Hippocampal formation (tissue), 2 donors: ENCODE data around the gene SLC35F3.
A peak's percentile ranks its signal among the peaks of the same experiment; 100 is the strongest.

ENCODE experiments used
- DNase-seq, 2 donors: peaks; one replicate each; lab custom pipeline; 2025; lab: John Stamatoyannopoulos, UW

The SLC35F3 gene

DNA sequence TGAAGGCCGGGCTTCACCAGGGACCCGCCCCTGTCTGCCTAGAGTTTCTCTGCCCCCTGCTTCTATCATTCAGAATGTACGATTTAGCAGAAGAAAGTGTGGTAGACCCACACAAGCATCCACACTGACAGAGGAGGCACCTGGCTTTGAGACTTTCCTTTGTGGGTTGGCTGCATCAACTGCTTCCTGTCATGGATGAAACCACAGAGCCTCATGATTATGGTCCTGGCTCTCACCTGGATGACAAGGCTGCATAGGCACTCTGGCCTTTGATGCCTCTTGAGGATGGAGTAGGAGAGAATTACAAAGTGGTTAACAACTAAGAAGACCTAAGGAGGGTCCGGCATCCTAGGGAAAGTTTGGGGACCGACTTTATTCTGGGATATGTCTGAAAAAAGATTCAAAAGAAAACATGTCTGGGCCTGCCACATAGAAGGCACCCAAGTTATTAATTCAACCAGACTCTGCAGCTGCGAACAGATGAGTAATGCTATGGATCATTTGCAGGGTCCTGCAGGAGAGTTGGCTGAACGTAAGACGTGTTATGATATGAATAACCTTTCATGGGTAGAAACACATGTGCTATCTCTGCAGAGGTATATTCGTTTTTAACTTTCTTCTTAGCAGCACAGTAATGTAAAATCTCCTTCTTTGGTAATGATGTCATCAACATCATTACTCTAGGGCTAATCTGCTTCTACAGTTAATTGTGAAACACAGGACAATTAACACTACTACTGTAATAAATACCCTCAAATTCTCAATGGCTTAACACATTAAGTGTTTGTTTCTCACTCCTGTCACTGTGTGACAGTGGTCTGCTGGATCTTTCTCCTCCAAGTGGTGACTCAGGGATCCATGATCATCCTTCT lies 136.2 kb downstream of the SLC35F3 start:
- no peak for DNase-seq

DNA sequence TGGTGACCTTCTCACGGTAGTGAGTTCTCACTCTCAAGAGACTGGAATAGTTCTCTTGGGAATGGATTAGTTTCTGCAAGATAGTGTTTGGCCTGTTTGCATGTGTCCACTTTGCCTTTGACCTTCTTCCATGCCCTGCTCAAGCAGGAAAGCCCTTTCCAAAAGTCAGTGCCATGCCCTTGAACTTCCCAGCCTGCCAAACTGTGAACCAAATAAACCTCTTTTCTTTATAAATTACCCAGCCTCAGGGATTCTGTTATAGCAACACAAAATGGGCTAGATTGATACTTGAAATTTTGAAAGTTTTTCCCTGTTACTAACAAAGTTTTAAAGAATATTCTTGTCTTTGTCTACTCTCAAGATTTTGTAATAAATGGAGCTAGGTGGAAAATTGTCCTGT lies 139.6 kb downstream of the SLC35F3 start:
- DNase-seq = no peak

DNA sequence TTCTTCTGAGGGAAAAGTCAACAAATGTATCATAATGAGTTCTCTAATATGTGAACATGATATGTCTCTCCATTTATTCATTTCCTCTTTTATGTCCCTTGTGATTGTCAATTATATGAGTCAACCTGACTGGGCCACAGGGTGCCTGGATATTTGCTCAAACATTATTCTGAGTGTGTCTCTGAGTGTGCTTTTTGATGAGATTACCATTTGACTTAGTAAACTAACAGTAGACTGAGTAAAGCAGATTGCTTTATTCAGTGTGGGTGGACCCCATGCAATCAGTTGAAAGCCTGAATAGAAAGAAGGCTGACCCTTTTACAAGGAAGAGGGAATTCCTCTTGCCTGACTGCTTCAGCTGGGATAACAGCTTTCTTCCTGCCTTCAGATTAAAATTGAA lies 142.6 kb downstream of the SLC35F3 start:
- DNase-seq = no peak

DNA sequence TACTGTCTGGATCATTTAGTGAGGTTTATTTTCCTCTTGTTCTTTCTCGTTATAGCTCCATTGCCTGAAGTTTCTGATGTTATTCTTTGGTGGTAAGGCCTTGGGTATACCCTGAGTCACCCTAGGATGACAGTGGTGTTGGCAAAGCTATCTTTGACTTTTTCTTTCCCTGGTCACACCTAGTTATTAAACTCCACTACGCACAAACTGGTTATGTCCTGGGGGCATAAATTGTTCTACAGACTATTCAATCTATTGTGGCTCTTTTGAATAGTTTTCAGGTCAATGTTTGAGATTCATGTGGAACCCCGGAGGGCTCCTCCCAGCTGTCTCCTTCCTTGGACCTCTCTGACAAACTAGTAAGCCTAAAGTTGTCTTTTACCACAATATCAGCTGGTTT lies 157.7 kb downstream of the SLC35F3 start:
- no peak for DNase-seq

DNA sequence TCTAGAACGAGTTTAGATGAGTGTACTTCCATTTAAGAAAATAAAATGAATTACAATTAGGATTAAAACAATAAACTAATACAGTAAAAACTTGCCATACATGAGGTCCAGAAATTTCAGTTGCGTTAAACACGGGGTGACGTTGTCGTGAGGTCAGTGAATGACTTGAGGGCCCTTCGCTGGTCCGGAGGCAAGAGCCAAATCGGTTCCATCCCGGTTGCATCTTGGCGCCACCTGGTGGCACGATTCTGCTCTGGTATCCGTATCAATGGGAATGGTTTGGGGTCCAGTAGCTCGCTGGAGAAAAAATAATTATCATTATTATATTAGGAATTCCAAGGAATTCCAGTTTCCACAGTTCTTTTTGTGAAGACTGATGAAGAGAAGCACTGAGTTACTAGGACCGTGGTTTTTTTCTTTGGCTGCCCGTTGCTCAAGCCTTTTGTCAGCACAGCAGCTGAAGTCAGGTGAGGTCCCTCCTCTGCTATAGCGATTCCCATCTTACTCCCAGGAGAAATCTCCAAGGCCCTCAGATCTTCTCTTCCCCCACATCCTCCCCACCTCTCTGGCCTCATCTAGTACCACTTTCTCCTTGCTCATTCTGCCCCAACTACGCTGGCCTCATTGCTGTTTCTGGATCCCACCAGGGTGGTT lies 161.4 kb downstream of the SLC35F3 start:
- peak in 1 of 2 donors; percentile 58 for DNase-seq

DNA sequence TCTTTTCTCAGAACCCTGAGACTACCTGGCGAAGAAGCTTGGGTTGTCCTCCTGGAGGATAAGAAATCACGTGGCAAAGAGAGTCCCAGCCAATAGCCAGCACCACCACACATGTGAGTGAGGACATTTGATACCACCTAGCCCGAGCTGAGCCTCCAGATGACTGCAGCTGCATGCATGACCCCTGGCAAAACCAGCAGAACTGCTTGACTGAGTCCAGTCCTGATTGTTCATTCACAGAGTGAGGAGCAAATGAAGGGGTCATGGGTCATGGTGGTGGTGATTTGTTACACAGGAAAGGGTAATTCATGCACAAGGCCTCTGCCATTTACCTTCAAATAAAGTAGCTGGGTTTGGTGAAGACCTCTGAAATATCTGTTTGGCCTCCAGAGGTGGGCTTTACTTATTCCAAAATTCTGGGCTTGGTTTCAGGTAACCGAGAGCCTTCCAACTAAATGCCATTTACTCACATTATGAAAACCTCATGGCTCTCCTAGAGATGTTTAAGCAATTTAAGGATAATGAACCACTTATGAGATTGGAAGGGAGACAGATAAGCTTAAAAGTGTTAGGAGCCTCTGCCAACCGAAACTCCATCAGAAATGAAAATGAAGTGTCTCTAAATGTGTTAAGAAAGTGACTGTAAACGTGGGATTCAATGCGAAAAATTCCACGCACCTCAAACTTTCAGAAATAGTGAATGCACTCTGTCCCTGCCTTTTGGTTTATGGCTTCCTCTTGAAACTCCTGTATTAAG lies 163.3 kb downstream of the SLC35F3 start:
- no peak for DNase-seq

DNA sequence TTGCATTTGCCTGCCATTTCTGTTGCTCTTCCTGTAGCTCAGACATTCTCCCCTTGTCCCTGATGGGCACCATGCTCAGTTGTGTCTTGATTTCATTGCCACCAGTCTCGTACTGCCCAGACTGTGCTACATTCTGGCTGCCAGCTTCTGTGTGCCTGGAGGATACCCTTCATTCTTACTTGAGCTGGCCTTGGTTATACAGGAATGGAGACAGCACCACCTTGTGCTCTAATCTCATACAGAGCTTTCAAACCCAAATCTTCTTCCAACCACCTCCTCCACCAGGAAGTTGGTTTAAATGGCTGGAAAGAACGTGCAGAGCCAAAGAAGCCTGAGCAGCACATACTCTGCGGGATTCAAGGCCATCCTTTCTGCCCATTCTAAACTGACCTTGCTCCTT lies 165.3 kb downstream of the SLC35F3 start:
- DNase-seq = peak in 1 of 2 donors; percentile 5

DNA sequence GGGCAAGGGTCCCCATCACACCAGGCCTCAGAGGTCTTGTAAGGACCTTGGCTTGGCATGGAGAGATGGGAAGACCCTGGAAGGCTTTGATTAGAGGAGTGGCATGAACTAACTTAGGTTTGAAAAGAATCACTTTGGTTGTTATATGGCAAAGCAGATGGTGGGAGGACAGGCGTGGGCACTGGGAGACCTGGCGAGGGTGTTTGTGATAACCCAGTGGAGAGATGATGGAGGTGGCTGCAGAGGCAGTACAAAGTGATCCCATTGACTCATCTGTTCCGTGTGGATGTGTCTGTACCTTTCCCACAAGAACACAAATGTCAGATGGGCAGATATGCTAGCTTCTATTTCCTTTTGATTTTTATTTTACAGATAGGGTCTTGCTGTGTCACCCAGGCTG lies 168.3 kb downstream of the SLC35F3 start:
- DNase-seq = no peak

DNA sequence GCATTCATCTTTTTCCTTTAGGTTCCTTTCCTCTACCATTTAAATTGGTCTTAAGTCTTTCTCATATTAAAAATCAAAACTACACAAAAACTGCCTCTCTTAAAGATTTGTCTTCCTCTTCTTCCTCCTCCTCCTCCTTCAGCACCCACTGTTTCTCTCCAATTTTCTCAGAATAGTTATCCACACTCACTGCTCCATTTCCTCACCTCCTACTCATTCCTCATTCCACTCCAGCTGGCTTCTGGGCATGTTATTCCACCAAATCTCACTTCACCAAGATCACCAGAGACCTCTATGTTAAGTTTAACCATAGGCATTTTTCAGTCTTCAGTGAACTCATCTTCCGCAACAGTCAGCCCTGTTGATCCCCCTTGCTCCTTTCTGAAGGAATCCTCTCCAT lies 173.7 kb downstream of the SLC35F3 start:
- no peak for DNase-seq

DNA sequence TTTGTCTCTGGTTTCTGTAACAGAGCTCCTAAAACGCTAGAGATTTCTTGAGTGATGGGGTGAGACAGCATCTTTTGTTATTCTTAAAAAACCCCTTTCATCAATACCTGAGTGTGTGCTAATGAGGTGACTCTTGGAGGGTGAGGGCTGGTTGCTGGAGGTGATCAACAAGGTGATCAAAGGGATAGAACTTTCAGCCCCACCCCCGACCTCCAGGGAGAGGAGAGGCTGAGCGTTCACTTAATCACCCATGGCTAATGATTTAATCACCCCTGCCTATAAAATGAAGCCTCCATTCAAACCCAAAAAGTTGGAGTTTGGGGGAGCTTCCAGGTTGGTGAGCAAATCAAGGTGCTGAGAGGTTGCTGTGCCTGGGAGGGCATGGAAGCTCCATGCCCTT lies 175.4 kb downstream of the SLC35F3 start:
- no peak for DNase-seq

DNA sequence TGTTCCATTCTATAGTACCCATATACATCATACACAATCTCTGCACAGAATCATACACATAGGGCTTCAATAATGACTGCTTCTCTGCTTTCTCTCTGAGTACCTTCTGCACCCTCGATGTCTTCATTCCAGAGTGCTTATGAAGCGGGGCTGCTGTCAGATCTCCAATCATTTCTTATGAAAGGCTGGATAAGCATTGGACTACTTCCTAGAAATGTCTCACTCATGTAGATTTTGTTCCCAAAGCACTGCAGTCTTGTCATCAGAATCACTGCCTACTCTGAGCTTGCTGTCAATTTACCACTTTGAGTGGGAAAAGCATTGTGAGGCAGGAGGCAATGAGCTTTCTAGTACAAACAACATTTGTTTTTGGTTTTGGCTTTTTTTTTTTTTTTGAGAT lies 179.0 kb downstream of the SLC35F3 start:
- DNase-seq = peak in 1 of 2 donors; percentile 33

DNA sequence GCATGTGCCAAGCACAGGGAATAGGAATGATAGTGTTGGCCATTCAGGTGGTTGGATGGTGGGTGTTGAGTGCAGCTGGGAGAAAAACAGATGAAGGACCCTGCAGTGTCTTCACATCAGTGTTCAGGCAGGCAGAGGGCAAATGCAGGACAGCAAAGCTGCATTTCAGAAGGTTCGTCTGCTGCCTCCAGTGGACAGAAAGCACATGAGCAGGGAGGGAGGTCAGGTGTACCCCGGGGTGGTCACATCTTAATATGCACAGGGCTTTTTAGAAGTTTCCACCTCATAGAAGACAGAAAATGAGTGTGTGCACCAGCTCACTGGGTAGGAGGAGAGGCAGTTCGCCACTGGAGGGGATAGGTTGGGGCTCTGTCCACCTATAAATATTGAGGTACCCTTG lies 184.9 kb downstream of the SLC35F3 start:
- DNase-seq = no peak

DNA sequence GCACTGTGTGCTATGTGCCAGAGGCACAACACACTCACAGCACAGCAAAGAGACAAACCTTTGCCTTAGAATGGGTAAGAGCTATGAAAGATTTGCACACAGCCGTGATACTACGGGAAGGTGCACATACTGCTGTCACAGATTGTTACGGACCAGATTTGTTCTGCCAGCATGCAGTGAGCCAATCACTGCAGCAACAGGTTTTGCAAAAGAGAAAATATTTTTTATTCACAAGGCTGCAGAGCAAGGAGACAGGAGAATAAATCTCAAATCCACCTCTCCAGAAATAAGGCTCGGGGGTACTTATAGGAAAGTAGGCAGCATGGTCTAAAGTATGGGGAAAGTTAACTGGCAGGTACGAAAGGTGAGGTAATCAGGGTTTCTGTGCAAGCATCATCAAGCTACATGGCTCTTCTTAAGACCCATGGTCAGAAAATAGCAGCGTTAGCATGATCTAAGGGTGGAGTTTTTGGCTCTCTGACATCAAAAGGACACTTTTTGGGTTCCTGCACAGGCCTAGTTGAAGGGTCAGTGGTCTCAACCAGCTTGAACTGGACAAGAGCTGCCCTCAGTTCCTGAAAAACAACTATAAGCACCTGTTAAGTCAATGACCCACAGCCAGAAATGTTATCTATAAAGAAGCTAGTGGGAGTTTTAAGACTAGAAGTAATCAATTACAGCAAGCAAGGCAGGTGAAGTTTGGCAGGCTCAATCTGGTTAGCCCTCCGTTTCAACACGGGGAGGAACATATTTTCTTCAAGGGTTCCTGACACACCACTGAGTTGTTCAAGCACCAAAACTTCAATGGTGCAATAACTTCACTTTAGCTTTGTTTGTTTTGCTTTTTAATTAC lies 186.0 kb downstream of the SLC35F3 start:
- DNase-seq = no peak

DNA sequence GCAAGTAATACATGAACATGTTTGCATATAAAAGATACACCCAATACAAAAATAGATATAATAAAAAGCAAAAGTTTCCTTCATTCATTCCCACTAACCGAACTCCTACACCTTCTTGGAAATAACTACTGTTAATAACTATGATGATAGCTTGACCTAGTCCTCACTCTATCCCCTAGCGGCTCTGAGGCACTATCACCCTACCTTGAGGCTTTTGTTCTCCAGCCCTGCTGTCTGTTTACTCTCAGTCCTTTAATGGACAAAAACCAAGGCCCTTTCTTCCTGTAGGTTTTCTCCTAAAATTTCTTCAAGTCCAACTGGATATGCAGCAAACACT lies 186.6 kb downstream of the SLC35F3 start:
- no peak for DNase-seq

DNA sequence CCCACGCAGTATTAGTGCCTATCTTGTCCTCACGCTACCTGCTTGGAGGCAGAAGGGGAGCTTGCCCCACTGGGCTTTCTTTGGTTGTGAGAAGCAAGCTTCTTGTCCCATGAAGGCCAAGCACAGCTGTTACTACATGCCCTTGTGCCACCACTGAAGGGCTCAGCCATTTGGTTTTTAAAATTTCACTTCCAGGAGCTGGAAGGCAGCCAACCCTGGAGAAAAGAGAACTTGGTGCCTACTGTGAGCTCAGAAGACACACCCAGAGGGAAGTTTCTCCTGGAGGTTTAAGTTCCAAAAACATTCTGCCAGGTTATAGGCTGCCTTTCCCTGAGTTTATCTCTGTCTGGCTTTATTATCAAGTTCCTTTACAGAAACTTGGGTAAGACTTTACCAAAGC lies 187.4 kb downstream of the SLC35F3 start:
- no peak for DNase-seq

DNA sequence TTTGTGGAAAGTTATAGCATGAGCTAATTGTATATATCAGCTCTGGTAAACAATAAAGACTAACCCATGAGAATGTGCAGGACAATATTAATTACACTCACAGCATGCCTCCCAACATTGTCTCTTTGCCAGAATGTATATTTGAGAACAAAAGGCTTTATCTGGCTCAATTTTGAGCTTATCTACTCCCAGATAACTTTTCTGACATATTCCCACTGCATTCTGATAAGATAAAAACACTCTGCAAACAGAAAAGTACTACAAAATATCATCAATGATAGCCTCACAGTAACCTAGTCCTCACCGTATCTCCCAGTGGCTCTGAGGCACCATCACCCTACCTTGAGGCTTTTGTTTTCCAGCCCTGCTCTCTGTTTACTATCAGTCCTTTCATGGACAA lies 188.6 kb downstream of the SLC35F3 start:
- DNase-seq = no peak

DNA sequence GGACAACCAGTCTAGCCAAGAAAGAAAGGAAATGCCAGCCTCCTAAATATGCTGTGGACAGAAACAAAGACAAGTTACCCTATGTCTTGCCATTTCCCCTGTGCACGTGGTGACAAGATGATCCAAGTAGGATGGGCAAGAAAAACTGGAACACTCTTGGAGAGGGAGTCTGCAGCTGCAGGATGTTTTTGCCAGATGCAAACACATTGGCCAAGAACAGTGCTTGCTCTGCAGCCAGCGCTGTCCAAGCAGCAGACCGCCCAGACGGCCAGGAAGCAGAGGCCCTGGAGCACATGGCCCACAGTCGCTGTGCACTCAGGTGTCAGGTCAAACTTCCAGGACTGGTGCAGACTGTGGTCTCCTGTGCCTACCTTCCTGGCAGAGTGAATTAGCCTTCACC lies 189.3 kb downstream of the SLC35F3 start:
- DNase-seq = no peak

DNA sequence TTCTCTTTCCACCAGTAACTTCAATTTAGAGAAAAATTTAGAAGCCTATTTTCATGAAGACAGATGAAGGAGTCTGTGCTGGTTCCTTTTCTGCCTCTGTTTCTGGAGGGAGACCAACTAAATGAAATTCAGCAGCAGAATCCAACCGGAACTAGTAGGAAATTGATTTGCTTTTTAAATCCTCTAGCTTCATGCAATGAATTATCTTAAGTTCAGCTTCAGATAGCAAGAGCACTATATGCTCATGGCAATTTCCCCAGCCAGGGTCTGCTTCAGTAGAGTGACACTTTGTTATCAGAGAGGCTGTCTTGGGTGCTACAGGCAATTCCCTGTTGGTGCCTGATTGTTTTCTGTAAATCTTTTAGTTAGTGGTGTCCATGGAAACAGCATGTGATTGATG lies 189.7 kb downstream of the SLC35F3 start:
- no peak for DNase-seq

DNA sequence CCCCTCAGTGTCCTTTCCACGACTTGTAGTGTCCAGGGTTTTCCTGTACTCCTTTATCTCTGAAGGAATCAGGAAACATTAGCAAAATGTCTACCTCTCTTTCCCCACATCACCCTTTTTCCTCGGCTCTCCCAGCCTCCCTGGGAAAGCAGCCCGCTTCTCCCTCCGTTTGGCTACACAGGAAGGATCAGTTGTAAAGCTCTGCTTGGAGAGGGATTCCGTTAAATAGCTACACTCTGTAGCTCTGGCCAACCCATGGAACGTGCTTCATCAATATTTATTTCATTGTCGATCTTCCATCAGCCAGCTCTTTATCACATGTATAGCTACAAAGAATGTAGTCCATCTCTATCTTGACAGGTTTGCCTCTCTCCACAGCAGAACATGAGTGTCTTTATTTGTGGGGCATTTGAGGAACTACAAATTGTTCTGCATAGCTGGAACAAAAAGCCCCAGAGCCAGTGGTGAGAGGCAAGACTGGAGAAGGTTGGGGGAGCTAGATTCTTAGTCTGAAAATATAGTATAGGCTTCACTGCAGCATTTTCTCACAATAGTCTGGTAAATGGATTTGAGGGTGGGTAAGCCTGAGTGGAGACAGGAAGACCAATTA lies 191.8 kb downstream of the SLC35F3 start:
- no peak for DNase-seq

DNA sequence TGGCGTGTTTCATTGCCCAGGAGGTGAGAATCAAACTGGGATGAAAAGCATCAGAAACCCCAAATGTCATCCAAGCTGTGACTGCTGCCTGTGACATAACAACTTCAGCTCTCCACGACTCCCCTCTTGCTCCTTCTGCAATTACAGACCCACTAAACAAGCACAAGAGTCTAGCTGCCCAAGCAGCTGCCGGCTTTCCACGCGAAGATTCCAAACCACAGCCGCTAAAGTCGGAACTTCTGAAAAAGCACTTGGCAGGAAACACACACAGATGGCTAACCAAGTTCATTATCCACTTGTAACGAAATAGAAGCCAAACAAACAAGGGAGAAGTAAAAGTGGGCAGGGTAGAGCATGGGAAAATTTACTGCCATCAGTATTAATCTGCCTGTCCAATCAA lies 198.1 kb downstream of the SLC35F3 start:
- no peak for DNase-seq

DNA sequence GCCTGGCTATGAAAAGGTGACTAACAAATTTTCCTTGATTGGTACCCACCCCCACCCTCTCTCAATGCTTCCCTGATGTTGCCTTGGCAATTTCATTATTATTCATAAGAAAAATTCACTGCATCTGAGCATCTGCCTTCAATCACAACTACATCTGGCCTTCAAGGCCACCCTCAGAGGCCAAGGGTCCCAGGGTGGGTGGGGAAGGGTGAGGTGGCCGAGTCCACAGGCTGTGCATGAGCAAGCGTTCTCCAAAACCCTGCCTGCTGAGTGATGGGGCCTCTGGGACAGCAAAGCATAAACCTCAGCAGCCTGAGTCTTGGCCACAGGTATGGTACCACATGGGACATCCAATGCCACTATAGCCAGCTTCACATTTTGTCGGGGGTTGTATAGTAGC lies 198.7 kb downstream of the SLC35F3 start:
- DNase-seq = no peak

DNA sequence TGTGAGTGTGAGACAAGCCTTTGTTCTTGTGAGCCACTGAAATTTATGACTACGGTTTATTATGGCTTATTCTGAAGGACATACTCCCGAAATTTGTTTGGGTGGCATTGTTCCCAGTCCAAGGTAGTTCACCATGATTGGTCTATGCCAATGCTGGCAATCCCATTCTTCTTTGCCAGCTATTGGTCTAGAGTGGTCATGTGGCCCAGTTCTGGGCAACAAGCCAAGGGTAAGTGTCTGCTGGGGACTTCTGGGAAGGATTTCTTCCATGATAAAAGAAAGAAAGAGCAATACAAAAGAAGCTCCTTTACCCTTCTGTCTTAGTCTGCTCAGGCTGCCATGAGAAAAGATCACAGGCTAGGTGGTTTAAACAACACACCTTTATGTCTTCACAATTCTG lies 201.6 kb downstream of the SLC35F3 start:
- no peak for DNase-seq
